Ovary (tissue), 9 donors: Measurements from ENCODE around the gene KIF4A. TPM values are rescaled to one million over a fixed set of nuclear protein-coding genes. Genes with fewer than 3 reads are reported as not detected.
"Not testable (repeated sequence)": the region's sequence is repeated elsewhere in the genome, so short reads cannot be mapped to it uniquely, and the experiment has no call there.

ENCODE experiments used
- DNase-seq, 5 donors: peaks; one replicate each; pipeline ENCODE4 v3.0.0-alpha.2; 2019 to 2020
- H3K27ac ChIP-seq, 2 donors: fragments of 200-600 bp; one replicate each; pipeline versions ENCODE4 v1.5.1 to v1.8.0; 2019 to 2022
- H3K27me3 ChIP-seq: fragments of 200-600 bp; one replicate; pipeline ENCODE4 v1.8.0; 2022
- H3K36me3 ChIP-seq: fragments of 200-600 bp; sonication (generic); one replicate; pipeline ENCODE4 v1.5.1; 2019
- H3K4me1 ChIP-seq: one replicate; pipeline ENCODE4 v1.8.1; 2013; ENCODE audit warnings: mild to moderate bottlenecking, moderate library complexity; ENCODE audit not compliant: insufficient read depth
- H3K4me3 ChIP-seq: fragments of 200-600 bp; sonication (generic); one replicate; pipeline ENCODE4 v1.5.1; 2017
- H3K9me3 ChIP-seq, 2 donors: fragments of 200-600 bp in 1 of 2; sonication (generic) in 1 of 2; one replicate each; pipeline versions ENCODE4 v1.5.1 to v1.8.1; 2013 to 2019; ENCODE audit warnings: mild to moderate bottlenecking in 1 of 2, moderate library complexity in 1 of 2
- CTCF ChIP-seq, 3 donors: fragments of 450-650 bp in 2 of 3; fragments of 200-600 bp in 1 of 3; IDR thresholded peaks; one replicate each; pipeline versions ENCODE4 v1.5.1 to v1.8.0; 2016 to 2022; ENCODE audit warnings: antibody characterized with exemption in 3 of 3, mild to moderate bottlenecking in 1 of 3
- EP300 ChIP-seq: sonication (generic); formaldehyde crosslinking; IDR thresholded peaks from one replicate; pipeline ENCODE4 v1.6.1; 2017; ENCODE audit warnings: antibody characterized with exemption
- POLR2A ChIP-seq: fragments of 450-650 bp; IDR thresholded peaks from one replicate; pipeline ENCODE4 v1.6.1; 2017; ENCODE audit warnings: antibody characterized with exemption, mild to moderate bottlenecking, moderate library complexity
- WGBS, 3 donors: extraction: QIAGEN DNeasy Blood & Tissue Kit in 1 of 3; methylation state at CpG; one replicate each; pipeline versions ENCODE4 v1.1.5 to v1.1.7; 2013 to 2017; 5-methylcytosine and 5-hydroxymethylcytosine counted together
- intact Hi-C, 4 donors: fragments of 100-400 bp; cut with DNase I; formaldehyde crosslinking; loops; one replicate each; pipeline versions ENCODE4 v1.11.0 to v1.15.1; 2022 to 2023
- polyA plus RNA-seq, 2 donors: library from polyadenylated mRNA; stranded (reverse); fragments of 200-250 nt in 1 of 2; fragments of 350-450 nt in 1 of 2; fragmentation: Illumina TruSeq in 1 of 2; extraction: RNeasy Lipid Tissue Mini Kit (QIAGEN cat#74804) in 1 of 2; gene quantifications; one replicate each; pipeline ENCODE4 v1.2.3, GENCODE V29; 2013 to 2014
- total RNA-seq, 7 donors: library from RNA; depleted of rRNA in 2 of 7; stranded (reverse); fragments of >200 nt in 2 of 7; fragmentation: NEBNext Ultra II Directional in 3 of 7; extraction: Animal tissue kit (Norgen Biotek cat#: 25700) in 3 of 7; gene quantifications; one replicate each; pipeline versions ENCODE4 v1.1.0 to v1.2.4, GENCODE V29; 2016 to 2023
- donor health status: DM: no; HTN: no; CAD: no; lungs with moderate emphysema.
- donor health status: DM: no; HTN: no; CAD: no.
- donor health status: Bipolar disorder and iron deficiency.
- donor health status: DM: yes; HTN: yes; CAD: no.
- donor health status: DM: no; HTN: no; CAD: no.
- donor health status: DM: yes; HTN: yes; CAD: no.

KIF4A gene
- total and polyA plus RNA-seq, 9 donors = 0.10 to 0.90 (median 0.23) TPM

- DNase-seq = no peak
- Histone ChIP-seq H3K4me3 (no peak overlapping the region), H3K36me3 (no peaks in the 10 kb centered on the region), H3K27me3 (no peaks in the 10 kb centered on the region), H3K27ac (no peak overlapping the region), H3K4me1 (no peaks in the 10 kb centered on the region), H3K9me3 (no peaks in the 10 kb centered on the region)
- intact Hi-C loops = no loop called here
- WGBS, 3 donors = 28 to 42% (median 36%) methylated on average over 2 of the region's 2 CpGs
- TF ChIP-seq POLR2A = no peak
- TF ChIP-seq CTCF (IDR thresholded peaks at IDR 0.05) = no peak
- TF ChIP-seq EP300 = no peak
These were observed 64.8 kb downstream of the KIF4A start for GRCh38 chrX:70354716-70355115.

DNA sequence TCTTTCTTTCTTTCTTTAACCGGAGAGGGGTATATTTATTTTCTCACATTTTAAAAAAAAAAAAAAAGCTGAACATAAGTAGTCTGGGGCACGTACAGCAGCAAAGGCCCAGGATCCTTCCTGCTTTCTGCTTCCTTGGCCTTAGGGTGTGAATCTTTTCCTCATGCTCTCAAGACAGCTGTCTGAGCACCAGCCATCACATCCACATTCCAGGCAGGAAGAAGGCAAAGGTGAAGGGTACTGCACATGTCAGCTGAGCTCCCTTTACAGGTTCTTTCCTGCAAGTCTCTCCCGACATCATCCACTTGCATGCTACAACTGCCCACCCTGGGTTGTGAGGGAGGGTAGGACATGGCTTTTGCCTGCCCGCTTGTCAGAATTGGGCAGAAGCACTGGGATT, 69.6 kb downstream of the KIF4A start:
- intact Hi-C loops = no loop called here
- TF ChIP-seq POLR2A = no peak
- no peak overlapping the region for H3K27ac ChIP-seq
- H3K36me3 ChIP-seq = no peaks in the 10 kb centered on the region
- no peaks in the 10 kb centered on the region for H3K4me1 ChIP-seq
- no peaks in the 10 kb centered on the region for H3K27me3 ChIP-seq
- no peak overlapping the region for H3K4me3 ChIP-seq
- DNase-seq = no peak
- no peaks in the 10 kb centered on the region for H3K9me3 ChIP-seq
- 80 to 86% (median 86%) methylated on average over 4 of the region's 4 CpGs for WGBS, 3 donors

- intact Hi-C loops = no loop called here
- WGBS, 3 donors = 72 to 80% (median 73%) methylated on average over 8 to 10 of the region's 10 CpGs
- TF ChIP-seq POLR2A (no peak), CTCF (IDR thresholded peaks at IDR 0.05) (no peak), EP300 (no peak)
- H3K36me3 ChIP-seq = no peaks in the 10 kb centered on the region
- H3K4me1 ChIP-seq = no peaks in the 10 kb centered on the region
- H3K4me3 ChIP-seq = no peak overlapping the region
- H3K9me3 ChIP-seq = no peaks in the 10 kb centered on the region
- no peak overlapping the region for H3K27ac ChIP-seq
- no peak for DNase-seq
- H3K27me3 ChIP-seq = no peaks in the 10 kb centered on the region
These were observed 70.5 kb downstream of the KIF4A start for GRCh38 chrX:70360366-70360765.

DNA sequence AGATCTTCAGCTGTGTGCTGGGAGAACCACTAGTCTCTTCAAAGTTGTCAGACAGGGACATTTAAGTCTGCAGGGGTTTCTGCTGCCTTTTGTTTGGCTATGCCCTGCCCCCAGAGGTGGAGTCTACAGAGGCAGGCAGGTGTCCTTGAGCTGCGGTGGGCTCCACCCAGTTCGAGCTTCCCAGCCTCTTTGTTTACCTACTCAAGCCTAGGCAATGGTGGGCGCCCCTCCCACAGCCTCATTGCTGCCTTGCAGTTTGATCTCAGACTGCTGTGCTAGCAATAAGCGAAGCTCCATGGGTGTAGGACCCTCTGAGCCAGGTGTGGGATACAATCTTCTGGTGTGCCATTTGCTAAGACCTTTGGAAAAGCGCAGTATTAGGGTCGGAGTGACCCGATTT, 78.8 kb downstream of the KIF4A start:
- intact Hi-C loops, DNase-seq, H3K27me3 ChIP-seq, H3K36me3 ChIP-seq, H3K4me3 ChIP-seq, H3K9me3 ChIP-seq, H3K27ac ChIP-seq, H3K4me1 ChIP-seq: not testable (repeated sequence)
- WGBS, 3 donors = 70 to 78% (median 72%) methylated on average over 7 of the region's 7 CpGs

GRCh38 chrX:70386235-70386634, 96.3 kb downstream of the KIF4A start:
- TF ChIP-seq POLR2A = no peak
- no peak for TF ChIP-seq CTCF (IDR thresholded peaks at IDR 0.05)
- TF ChIP-seq EP300 = no peak
- Histone ChIP-seq H3K36me3 (no peaks in the 10 kb centered on the region), H3K27ac (no peak overlapping the region), H3K9me3 (no peaks in the 10 kb centered on the region), H3K27me3 (no peaks in the 10 kb centered on the region), H3K4me3 (no peak overlapping the region), H3K4me1 (no peaks in the 10 kb centered on the region)
- intact Hi-C loops = no loop called here
- DNase-seq = no peak
- WGBS, 3 donors = 61 to 67% (median 64%) methylated on average over 2 of the region's 2 CpGs

GRCh38 chrX:70398899-70399298, 109.0 kb downstream of the KIF4A start:
- Histone ChIP-seq H3K27ac (no peak overlapping the region), H3K36me3 (no peaks in the 10 kb centered on the region)
- intact Hi-C loops = no loop called here

GRCh38 chrX:70400181-70400580, 110.3 kb downstream of the KIF4A start:
- H3K4me3 ChIP-seq, H3K27me3 ChIP-seq, H3K9me3 ChIP-seq, H3K36me3 ChIP-seq, DNase-seq, H3K4me1 ChIP-seq, intact Hi-C loops, H3K27ac ChIP-seq: not testable (repeated sequence)
- 97 to 100% (median 99%) methylated on average over 1 to 3 of the region's 3 CpGs for WGBS, 3 donors

More at GRCh38 chrX:70398899-70399298, 109.0 kb downstream of the KIF4A start:
- H3K4me3 ChIP-seq = no peak overlapping the region
- H3K9me3 ChIP-seq = no peaks in the 10 kb centered on the region
- no peaks in the 10 kb centered on the region for H3K27me3 ChIP-seq
- TF ChIP-seq CTCF (IDR thresholded peaks at IDR 0.05) (no peak), POLR2A (no peak), EP300 (no peak)
- 84 to 85% (median 85%) methylated on average over 4 of the region's 4 CpGs for WGBS, 3 donors
- H3K4me1 ChIP-seq = no peaks in the 10 kb centered on the region
- no peak for DNase-seq
